ENCODE data around the gene TPT1.
"Not testable (repeated sequence)": the region's sequence is repeated elsewhere in the genome, so short reads cannot be mapped to it uniquely, and the experiment has no call there.

Gene TPT1

GRCh38 chr13:45367358-45367757, 26.4 kb upstream of the TPT1 start:
- no peak for DNase-seq (ENCODE audit: low spot score)

- DNase-seq (ENCODE audit: low spot score) = no peak
These were observed 24.5 kb upstream of the TPT1 start for GRCh38 chr13:45365558-45365885.

GRCh38 chr13:45364876-45365557, 24.0 kb upstream of the TPT1 start:
- no peak for DNase-seq (ENCODE audit: low spot score)

- DNase-seq (ENCODE audit: low spot score) = no peak
These were observed 22.0 kb upstream of the TPT1 start for GRCh38 chr13:45362939-45363338.

- DNase-seq (ENCODE audit: low spot score) = no peak
These were observed 20.7 kb upstream of the TPT1 start for GRCh38 chr13:45361596-45362206.

GRCh38 chr13:45356966-45357672, 16.1 kb upstream of the TPT1 start:
- no peak for DNase-seq (ENCODE audit: low spot score)

- no peak for DNase-seq (ENCODE audit: low spot score)
These were observed 12.9 kb upstream of the TPT1 start for GRCh38 chr13:45353895-45354294.

GRCh38 chr13:45352031-45352430, 11.0 kb upstream of the TPT1 start:
- DNase-seq (ENCODE audit: low spot score) = no peak

- no peak for DNase-seq (ENCODE audit: low spot score)
These were observed 9.2 kb upstream of the TPT1 start for GRCh38 chr13:45350152-45350551.

- no peak for DNase-seq (ENCODE audit: low spot score)
These were observed 8.5 kb upstream of the TPT1 start for GRCh38 chr13:45349438-45349837.

- DNase-seq (ENCODE audit: low spot score) = not testable (repeated sequence)
These were observed 3.1 kb upstream of the TPT1 start for GRCh38 chr13:45344064-45344463.

GRCh38 chr13:45343102-45343501, 2.1 kb upstream of the TPT1 start:
- not testable (repeated sequence) for DNase-seq (ENCODE audit: low spot score)

- not testable (repeated sequence) for DNase-seq (ENCODE audit: low spot score)
These were observed 1.7 kb upstream of the TPT1 start for GRCh38 chr13:45342668-45343067.

GRCh38 chr13:45341799-45342500, 967 bp upstream of the TPT1 start:
- no peak for DNase-seq (ENCODE audit: low spot score)

- DNase-seq (ENCODE audit: low spot score) = peak; percentile 92
These were observed 455 bp downstream of the TPT1 start for GRCh38 chr13:45340422-45341033.

- DNase-seq (ENCODE audit: low spot score) = no peak
These were observed 1.1 kb downstream of the TPT1 start for GRCh38 chr13:45339867-45340266.

GRCh38 chr13:45339399-45339798, 1.6 kb downstream of the TPT1 start:
- no peak for DNase-seq (ENCODE audit: low spot score)

GRCh38 chr13:45337803-45338202, 3.2 kb downstream of the TPT1 start:
- no peak for DNase-seq (ENCODE audit: low spot score)

GRCh38 chr13:45337395-45337794, 3.6 kb downstream of the TPT1 start:
- DNase-seq (ENCODE audit: low spot score) = no peak

- DNase-seq (ENCODE audit: low spot score) = no peak
These were observed 4.8 kb downstream of the TPT1 start for GRCh38 chr13:45336025-45336800.

- no peak for DNase-seq (ENCODE audit: low spot score)
These were observed 5.5 kb downstream of the TPT1 start for GRCh38 chr13:45335397-45336024.

Data from putamen (tissue), 1 donor.